ENCODE measurements around the gene BHMT2. TPM values are rescaled to one million over a fixed set of nuclear protein-coding genes. Genes with fewer than 3 reads are reported as not detected.

BHMT2 gene
- total RNA-seq, 1 donor from 2014 or later = not detected

DNA sequence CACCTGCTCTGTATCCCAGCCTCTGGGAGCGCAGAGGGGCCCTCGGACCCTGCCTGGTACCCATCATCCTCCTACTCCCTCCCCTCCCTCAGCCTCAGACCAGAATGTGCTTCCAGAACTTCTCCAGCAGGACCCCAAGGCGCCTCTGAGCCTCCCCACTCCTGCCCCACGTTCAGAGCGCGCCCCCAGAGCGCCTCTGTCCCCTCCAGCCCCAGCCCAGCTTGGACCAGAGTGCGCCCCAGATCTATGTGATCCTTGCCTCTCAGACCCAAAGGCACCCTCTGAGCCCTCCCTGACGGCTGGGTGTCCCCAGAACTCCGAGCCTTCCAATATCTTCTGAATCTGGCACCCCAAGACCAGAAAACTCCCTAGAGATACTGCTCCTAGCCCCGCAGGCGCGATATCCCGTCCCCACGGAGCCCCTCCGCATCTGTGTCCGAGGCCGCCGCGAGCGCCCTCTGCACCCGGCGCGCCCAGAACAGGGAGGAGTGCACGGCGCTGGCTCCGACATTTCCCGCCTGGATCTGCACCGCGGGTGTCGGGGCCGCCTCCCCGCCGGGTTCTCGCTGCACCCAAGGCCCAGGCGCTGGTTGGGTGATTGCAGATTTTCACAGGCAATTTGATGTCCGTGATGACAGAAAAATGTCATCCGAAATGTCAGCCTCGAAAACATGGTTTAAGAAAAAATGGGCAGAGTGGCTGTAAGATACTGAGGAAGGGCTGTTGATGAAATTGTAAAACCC lies 42.6 kb downstream of the BHMT2 start:
- peaks cover 33% of the 10 kb centered on the region for H3K27me3 ChIP-seq (ENCODE audit: insufficient read depth, low read length)
- peak overlapping the region; percentile 31 for H2AFZ ChIP-seq (ENCODE audit: low read depth, low read length)
- H3K9me3 ChIP-seq (ENCODE audit: insufficient read depth, low read depth, low read length) = no peaks in the 10 kb centered on the region
- Mint-ChIP-seq H3K4me1 (ENCODE audit: low read depth, unreplicated experiment) (peaks cover 1% of the 10 kb centered on the region), H3K27me3 (ENCODE audit: low read depth, unreplicated experiment) (peaks cover 47% of the 10 kb centered on the region), H3K9me3 (ENCODE audit: unreplicated experiment) (no peaks in the 10 kb centered on the region), H3K27ac (ENCODE audit: unreplicated experiment) (no peak overlapping the region), H3K36me3 (ENCODE audit: low read depth, unreplicated experiment) (no peaks in the 10 kb centered on the region), H3K4me3 (ENCODE audit: unreplicated experiment) (no peak overlapping the region)
- H3K4me1 ChIP-seq (ENCODE audit: insufficient read depth, low read length) = no peaks in the 10 kb centered on the region
- no peaks in the 10 kb centered on the region for H3K36me3 ChIP-seq (ENCODE audit: insufficient read depth, low read length)
- TF ChIP-seq EZH2 (IDR thresholded peaks at IDR 0.05; ENCODE audit: insufficient read depth, low read length) = peak; percentile 73
- TF ChIP-seq, protein P1, sequence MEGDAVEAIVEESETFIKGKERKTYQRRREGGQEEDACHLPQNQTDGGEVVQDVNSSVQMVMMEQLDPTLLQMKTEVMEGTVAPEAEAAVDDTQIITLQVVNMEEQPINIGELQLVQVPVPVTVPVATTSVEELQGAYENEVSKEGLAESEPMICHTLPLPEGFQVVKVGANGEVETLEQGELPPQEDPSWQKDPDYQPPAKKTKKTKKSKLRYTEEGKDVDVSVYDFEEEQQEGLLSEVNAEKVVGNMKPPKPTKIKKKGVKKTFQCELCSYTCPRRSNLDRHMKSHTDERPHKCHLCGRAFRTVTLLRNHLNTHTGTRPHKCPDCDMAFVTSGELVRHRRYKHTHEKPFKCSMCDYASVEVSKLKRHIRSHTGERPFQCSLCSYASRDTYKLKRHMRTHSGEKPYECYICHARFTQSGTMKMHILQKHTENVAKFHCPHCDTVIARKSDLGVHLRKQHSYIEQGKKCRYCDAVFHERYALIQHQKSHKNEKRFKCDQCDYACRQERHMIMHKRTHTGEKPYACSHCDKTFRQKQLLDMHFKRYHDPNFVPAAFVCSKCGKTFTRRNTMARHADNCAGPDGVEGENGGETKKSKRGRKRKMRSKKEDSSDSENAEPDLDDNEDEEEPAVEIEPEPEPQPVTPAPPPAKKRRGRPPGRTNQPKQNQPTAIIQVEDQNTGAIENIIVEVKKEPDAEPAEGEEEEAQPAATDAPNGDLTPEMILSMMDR (IDR thresholded peaks at IDR 0.05; ENCODE audit: insufficient read depth, low read depth, low read length) = no peak
- no peaks in the 10 kb centered on the region for H3K79me2 ChIP-seq (ENCODE audit: insufficient read depth, low read length)
- H3K4me3 ChIP-seq (ENCODE audit: insufficient read depth, low read depth, low read length) = no peak overlapping the region
- H3K9ac ChIP-seq (ENCODE audit: low read length) = no peak overlapping the region
- H3K4me2 ChIP-seq (ENCODE audit: low read length) = peak overlapping the region; percentile 53
- FAIRE-seq (no peak), DNase-seq (ENCODE audit: low read depth) (no peak)
- H4K20me1 ChIP-seq (ENCODE audit: insufficient read depth, low read length) = no peaks in the 10 kb centered on the region
- no peak overlapping the region for H3K27ac ChIP-seq (ENCODE audit: low read depth, low read length)

DNA sequence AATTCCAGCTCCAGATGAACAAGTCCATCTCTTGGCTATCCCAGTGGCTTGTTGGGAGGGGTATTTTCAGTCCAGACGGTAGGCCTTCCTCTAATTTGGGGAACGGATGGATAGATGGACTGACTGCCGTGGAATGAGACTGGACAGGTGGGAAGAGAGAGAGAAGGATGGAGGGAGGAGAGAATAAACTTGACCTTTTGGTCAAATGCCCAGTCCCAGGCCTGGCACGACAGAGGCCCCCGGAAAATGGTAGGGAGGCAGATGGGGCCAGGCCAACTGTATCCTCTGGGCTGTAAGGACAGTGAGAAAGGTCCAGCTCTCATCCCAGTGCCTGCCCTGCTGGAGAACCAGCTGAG lies 43.1 kb downstream of the BHMT2 start:
- Mint-ChIP-seq H3K4me3 (ENCODE audit: unreplicated experiment) (no peak overlapping the region), H3K4me1 (ENCODE audit: low read depth, unreplicated experiment) (no peaks in the 10 kb centered on the region), H3K27ac (ENCODE audit: unreplicated experiment) (no peak overlapping the region), H3K9me3 (ENCODE audit: unreplicated experiment) (no peaks in the 10 kb centered on the region), H3K27me3 (ENCODE audit: low read depth, unreplicated experiment) (peaks cover 47% of the 10 kb centered on the region), H3K36me3 (ENCODE audit: low read depth, unreplicated experiment) (no peaks in the 10 kb centered on the region)
- Histone ChIP-seq H3K27ac (ENCODE audit: low read depth, low read length) (no peak overlapping the region), H3K4me3 (ENCODE audit: insufficient read depth, low read depth, low read length) (no peak overlapping the region), H3K4me2 (ENCODE audit: low read length) (peak overlapping the region; percentile 53), H3K9me3 (ENCODE audit: insufficient read depth, low read depth, low read length) (no peaks in the 10 kb centered on the region), H2AFZ (ENCODE audit: low read depth, low read length) (no peak overlapping the region), H4K20me1 (ENCODE audit: insufficient read depth, low read length) (no peaks in the 10 kb centered on the region), H3K79me2 (ENCODE audit: insufficient read depth, low read length) (no peaks in the 10 kb centered on the region), H3K4me1 (ENCODE audit: insufficient read depth, low read length) (no peaks in the 10 kb centered on the region), H3K9ac (ENCODE audit: low read length) (no peak overlapping the region), H3K36me3 (ENCODE audit: insufficient read depth, low read length) (no peaks in the 10 kb centered on the region), H3K27me3 (ENCODE audit: insufficient read depth, low read length) (peaks cover 33% of the 10 kb centered on the region)
- FAIRE-seq (no peak), DNase-seq (ENCODE audit: low read depth) (no peak)
- no peak for TF ChIP-seq EZH2 (IDR thresholded peaks at IDR 0.05; ENCODE audit: insufficient read depth, low read length)
- TF ChIP-seq, protein P1 (IDR thresholded peaks at IDR 0.05; ENCODE audit: insufficient read depth, low read depth, low read length) = no peak

DNA sequence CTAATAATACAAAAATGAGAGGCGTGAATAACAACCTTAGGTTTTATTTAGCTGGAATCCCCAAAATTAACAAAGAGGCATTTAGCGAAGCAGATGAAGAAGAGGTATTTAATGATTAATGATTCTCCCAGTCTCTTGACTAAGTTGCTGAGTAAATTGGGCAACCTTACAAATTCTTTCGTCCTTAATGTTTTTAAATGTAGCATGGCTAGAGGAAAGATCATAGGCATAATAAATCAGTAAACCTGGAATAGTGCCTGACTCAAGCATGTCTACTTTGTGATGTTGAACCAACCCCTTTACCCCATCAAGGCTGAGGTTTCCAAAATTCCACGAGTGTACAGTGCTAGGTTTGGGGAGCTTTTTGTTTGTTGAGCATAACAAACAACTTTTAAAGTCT lies 49.9 kb downstream of the BHMT2 start:
- no peak overlapping the region for H3K4me3 Mint-ChIP-seq (ENCODE audit: unreplicated experiment)
- H3K27ac Mint-ChIP-seq (ENCODE audit: unreplicated experiment) = no peak overlapping the region
- Histone ChIP-seq H3K4me1 (ENCODE audit: insufficient read depth, low read length) (no peaks in the 10 kb centered on the region), H3K4me3 (ENCODE audit: insufficient read depth, low read depth, low read length) (no peak overlapping the region), H2AFZ (ENCODE audit: low read depth, low read length) (no peak overlapping the region), H3K27me3 (ENCODE audit: insufficient read depth, low read length) (no peaks in the 10 kb centered on the region), H3K79me2 (ENCODE audit: insufficient read depth, low read length) (no peaks in the 10 kb centered on the region), H4K20me1 (ENCODE audit: insufficient read depth, low read length) (no peaks in the 10 kb centered on the region), H3K9me3 (ENCODE audit: insufficient read depth, low read depth, low read length) (no peaks in the 10 kb centered on the region), H3K4me2 (ENCODE audit: low read length) (no peak overlapping the region), H3K27ac (ENCODE audit: low read depth, low read length) (no peak overlapping the region), H3K9ac (ENCODE audit: low read length) (no peak overlapping the region), H3K36me3 (ENCODE audit: insufficient read depth, low read length) (no peaks in the 10 kb centered on the region)
- H3K27me3 Mint-ChIP-seq (ENCODE audit: low read depth, unreplicated experiment) = peaks cover 12% of the 10 kb centered on the region
- no peaks in the 10 kb centered on the region for H3K9me3 Mint-ChIP-seq (ENCODE audit: unreplicated experiment)
- DNase-seq (ENCODE audit: low read depth) (peak; percentile 70), FAIRE-seq (no peak)
- no peaks in the 10 kb centered on the region for H3K36me3 Mint-ChIP-seq (ENCODE audit: low read depth, unreplicated experiment)
- no peak for TF ChIP-seq EZH2 (IDR thresholded peaks at IDR 0.05; ENCODE audit: insufficient read depth, low read length)
- TF ChIP-seq, protein P1 (IDR thresholded peaks at IDR 0.05; ENCODE audit: insufficient read depth, low read depth, low read length) = no peak
- no peaks in the 10 kb centered on the region for H3K4me1 Mint-ChIP-seq (ENCODE audit: low read depth, unreplicated experiment)

Data from astrocyte (in vitro differentiated cells and primary cell).